ENCODE measurements around the gene MYOM3.

The MYOM3 gene

GRCh38 chr1:24118410-24119242, 6.7 kb upstream of the MYOM3 start:
- DNase-seq (ENCODE audit: extremely low spot score, insufficient read length, low read depth) (no peak), FAIRE-seq (no peak)

- no peak for DNase-seq (ENCODE audit: extremely low spot score, insufficient read length, low read depth)
- FAIRE-seq: no peak
Observed at GRCh38 chr1:24117722-24118409, 5.9 kb upstream of the MYOM3 start.

GRCh38 chr1:24117132-24117531, 5.2 kb upstream of the MYOM3 start:
- DNase-seq (ENCODE audit: extremely low spot score, insufficient read length, low read depth): no peak
- no peak for FAIRE-seq

GRCh38 chr1:24114753-24115152, 2.8 kb upstream of the MYOM3 start:
- DNase-seq (ENCODE audit: extremely low spot score, insufficient read length, low read depth) (no peak), FAIRE-seq (no peak)

GRCh38 chr1:24113641-24114033, 1.7 kb upstream of the MYOM3 start:
- no peak for FAIRE-seq
- DNase-seq (ENCODE audit: extremely low spot score, insufficient read length, low read depth): no peak

GRCh38 chr1:24111262-24111995, 506 bp downstream of the MYOM3 start:
- FAIRE-seq: no peak
- DNase-seq (ENCODE audit: extremely low spot score, insufficient read length, low read depth): no peak

- FAIRE-seq (no peak), DNase-seq (ENCODE audit: extremely low spot score, insufficient read length, low read depth) (no peak)
Observed at GRCh38 chr1:24110642-24111261, 1.2 kb downstream of the MYOM3 start.

GRCh38 chr1:24109686-24110475, 2.1 kb downstream of the MYOM3 start:
- DNase-seq (ENCODE audit: extremely low spot score, insufficient read length, low read depth) (no peak), FAIRE-seq (no peak)

GRCh38 chr1:24109166-24109483, 2.8 kb downstream of the MYOM3 start:
- FAIRE-seq (no peak), DNase-seq (ENCODE audit: extremely low spot score, insufficient read length, low read depth) (no peak)

GRCh38 chr1:24108334-24109165, 3.4 kb downstream of the MYOM3 start:
- FAIRE-seq (no peak), DNase-seq (ENCODE audit: extremely low spot score, insufficient read length, low read depth) (no peak)

GRCh38 chr1:24107462-24108138, 4.3 kb downstream of the MYOM3 start:
- DNase-seq (ENCODE audit: extremely low spot score, insufficient read length, low read depth) (no peak), FAIRE-seq (no peak)

- no peak for FAIRE-seq
- DNase-seq (ENCODE audit: extremely low spot score, insufficient read length, low read depth): no peak
Observed at GRCh38 chr1:24105368-24106160, 6.4 kb downstream of the MYOM3 start.

GRCh38 chr1:24104854-24105253, 7.1 kb downstream of the MYOM3 start:
- FAIRE-seq (no peak), DNase-seq (ENCODE audit: extremely low spot score, insufficient read length, low read depth) (no peak)

- no peak for FAIRE-seq
- DNase-seq (ENCODE audit: extremely low spot score, insufficient read length, low read depth): no peak
Observed at GRCh38 chr1:24103879-24104278, 8.1 kb downstream of the MYOM3 start.

- FAIRE-seq: no peak
- DNase-seq (ENCODE audit: extremely low spot score, insufficient read length, low read depth): no peak
Observed at GRCh38 chr1:24103408-24103807, 8.5 kb downstream of the MYOM3 start.

- no peak for DNase-seq (ENCODE audit: extremely low spot score, insufficient read length, low read depth)
Observed at GRCh38 chr1:24102961-24103360, 9.0 kb downstream of the MYOM3 start.

GRCh38 chr1:24101796-24102586, 9.9 kb downstream of the MYOM3 start:
- DNase-seq (ENCODE audit: extremely low spot score, insufficient read length, low read depth) (no peak), FAIRE-seq (no peak)

More at GRCh38 chr1:24102961-24103360, 9.0 kb downstream of the MYOM3 start:
- no peak for FAIRE-seq

All from GM18507 (cell line).